ENCODE data around the gene ASPSCR1. TPM values are rescaled to one million over a fixed set of nuclear protein-coding genes. Genes with fewer than 3 reads are reported as not detected.
A peak's percentile ranks its signal among the peaks of the same experiment; 100 is the strongest.

The ASPSCR1 gene
- total and polyA plus RNA-seq, 2 of the 13 experiments (the other 11 are each of a cell fraction or from before 2014, with no cell fraction given), result 274 to 314 TPM

GRCh38 chr17:82051776-82052637 lies 74.6 kb downstream of the ASPSCR1 start, which contains the start of the genes GPS1 and RFNG (continued):
- TF ChIP-seq, protein P1, sequence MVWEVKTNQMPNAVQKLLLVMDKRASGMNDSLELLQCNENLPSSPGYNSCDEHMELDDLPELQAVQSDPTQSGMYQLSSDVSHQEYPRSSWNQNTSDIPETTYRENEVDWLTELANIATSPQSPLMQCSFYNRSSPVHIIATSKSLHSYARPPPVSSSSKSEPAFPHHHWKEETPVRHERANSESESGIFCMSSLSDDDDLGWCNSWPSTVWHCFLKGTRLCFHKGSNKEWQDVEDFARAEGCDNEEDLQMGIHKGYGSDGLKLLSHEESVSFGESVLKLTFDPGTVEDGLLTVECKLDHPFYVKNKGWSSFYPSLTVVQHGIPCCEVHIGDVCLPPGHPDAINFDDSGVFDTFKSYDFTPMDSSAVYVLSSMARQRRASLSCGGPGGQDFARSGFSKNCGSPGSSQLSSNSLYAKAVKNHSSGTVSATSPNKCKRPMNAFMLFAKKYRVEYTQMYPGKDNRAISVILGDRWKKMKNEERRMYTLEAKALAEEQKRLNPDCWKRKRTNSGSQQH (CRISPR knock-in tag; IDR thresholded peaks at IDR 0.05; ENCODE audit: low read depth), result 0 out of 2 replicates have a peak, but pooled peaks have one; percentile 51
- TF ChIP-seq ZNF263 (CRISPR knock-in tag; IDR thresholded peaks at IDR 0.05) (0 out of 2 replicates have a peak, but pooled peaks have one; percentile 48), MXD4 (CRISPR knock-in tag; IDR thresholded peaks at IDR 0.05) (peak; percentile 3; the same call in 1 of the 2 replicates), ZBTB2 (CRISPR knock-in tag; IDR thresholded peaks at IDR 0.05; ENCODE audit: low read depth) (peak; percentile 47; the same call in 1 of the 2 replicates), RBFOX2 (IDR thresholded peaks at IDR 0.05; ENCODE audit: low read depth, low read length) (peak; percentile 59; the same call in 1 of the 2 replicates), ZNF136 (CRISPR knock-in tag; IDR thresholded peaks at IDR 0.05; ENCODE audit: low read depth) (no peak), ZNF276 (CRISPR knock-in tag; IDR thresholded peaks at IDR 0.05; ENCODE audit: low read depth) (no peak), TBX2 (CRISPR knock-in tag; IDR thresholded peaks at IDR 0.05; ENCODE audit: borderline replicate concordance) (no peak), ZNF788 (CRISPR knock-in tag; IDR thresholded peaks at IDR 0.05; ENCODE audit: borderline replicate concordance) (no peak)
- TF ChIP-seq, protein P2, sequence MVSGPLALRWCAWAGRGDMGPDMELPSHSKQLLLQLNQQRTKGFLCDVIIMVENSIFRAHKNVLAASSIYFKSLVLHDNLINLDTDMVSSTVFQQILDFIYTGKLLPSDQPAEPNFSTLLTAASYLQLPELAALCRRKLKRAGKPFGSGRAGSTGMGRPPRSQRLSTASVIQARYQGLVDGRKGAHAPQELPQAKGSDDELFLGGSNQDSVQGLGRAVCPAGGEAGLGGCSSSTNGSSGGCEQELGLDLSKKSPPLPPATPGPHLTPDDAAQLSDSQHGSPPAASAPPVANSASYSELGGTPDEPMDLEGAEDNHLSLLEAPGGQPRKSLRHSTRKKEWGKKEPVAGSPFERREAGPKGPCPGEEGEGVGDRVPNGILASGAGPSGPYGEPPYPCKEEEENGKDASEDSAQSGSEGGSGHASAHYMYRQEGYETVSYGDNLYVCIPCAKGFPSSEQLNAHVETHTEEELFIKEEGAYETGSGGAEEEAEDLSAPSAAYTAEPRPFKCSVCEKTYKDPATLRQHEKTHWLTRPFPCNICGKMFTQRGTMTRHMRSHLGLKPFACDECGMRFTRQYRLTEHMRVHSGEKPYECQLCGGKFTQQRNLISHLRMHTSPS (CRISPR knock-in tag; IDR thresholded peaks at IDR 0.05; ENCODE audit: low read depth), result no peak
